ENCODE results near the gene ATP5MG. TPM values are rescaled to one million over a fixed set of nuclear protein-coding genes. Genes with fewer than 3 reads are reported as not detected.

ATP5MG gene
- total RNA-seq, 4 donors from 2014 or later: 26.6 to 70.0 (median 49.7) TPM

DNA sequence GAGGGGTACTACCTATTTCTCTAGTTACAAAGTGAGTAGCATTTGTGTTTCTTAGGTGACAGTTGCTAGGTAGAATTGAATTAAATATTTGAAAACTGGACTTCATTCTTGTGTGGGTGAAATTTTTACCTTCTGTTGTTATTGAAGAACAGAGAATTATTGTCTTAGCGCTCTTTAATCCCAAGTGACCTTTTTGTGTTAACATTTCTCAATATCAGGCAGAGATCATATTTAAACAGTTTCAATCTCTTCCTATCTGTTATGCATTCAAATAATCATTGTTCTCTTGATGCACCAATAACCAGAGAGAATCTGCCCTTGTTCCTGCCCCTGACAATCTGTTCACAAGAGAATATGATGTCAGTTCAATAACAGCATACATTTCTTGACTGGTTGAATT lies 49.0 kb downstream of the ATP5MG start:
- Histone ChIP-seq H3K27ac (no peak overlapping the region), H3K4me1 (peaks cover 11% of the 10 kb centered on the region), H3K27me3 (no peaks in the 10 kb centered on the region), H3K9me3 (no peaks in the 10 kb centered on the region), H3K36me3 (peaks cover 5% of the 10 kb centered on the region), H3K4me3 (no peak overlapping the region)
- DNase-seq (ENCODE audit: low spot score in 2 of 2): no peak
- 85% methylated on average over 1 of the region's 1 CpG for WGBS
- TF ChIP-seq POLR2A (IDR thresholded peaks at IDR 0.05) (no peak), POLR2AphosphoS5 (IDR thresholded peaks at IDR 0.05) (no peak), EP300 (IDR thresholded peaks at IDR 0.05) (no peak)
- TF ChIP-seq, protein P1, sequence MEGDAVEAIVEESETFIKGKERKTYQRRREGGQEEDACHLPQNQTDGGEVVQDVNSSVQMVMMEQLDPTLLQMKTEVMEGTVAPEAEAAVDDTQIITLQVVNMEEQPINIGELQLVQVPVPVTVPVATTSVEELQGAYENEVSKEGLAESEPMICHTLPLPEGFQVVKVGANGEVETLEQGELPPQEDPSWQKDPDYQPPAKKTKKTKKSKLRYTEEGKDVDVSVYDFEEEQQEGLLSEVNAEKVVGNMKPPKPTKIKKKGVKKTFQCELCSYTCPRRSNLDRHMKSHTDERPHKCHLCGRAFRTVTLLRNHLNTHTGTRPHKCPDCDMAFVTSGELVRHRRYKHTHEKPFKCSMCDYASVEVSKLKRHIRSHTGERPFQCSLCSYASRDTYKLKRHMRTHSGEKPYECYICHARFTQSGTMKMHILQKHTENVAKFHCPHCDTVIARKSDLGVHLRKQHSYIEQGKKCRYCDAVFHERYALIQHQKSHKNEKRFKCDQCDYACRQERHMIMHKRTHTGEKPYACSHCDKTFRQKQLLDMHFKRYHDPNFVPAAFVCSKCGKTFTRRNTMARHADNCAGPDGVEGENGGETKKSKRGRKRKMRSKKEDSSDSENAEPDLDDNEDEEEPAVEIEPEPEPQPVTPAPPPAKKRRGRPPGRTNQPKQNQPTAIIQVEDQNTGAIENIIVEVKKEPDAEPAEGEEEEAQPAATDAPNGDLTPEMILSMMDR (IDR thresholded peaks at IDR 0.05): no peak

Other genes starting within 250 kb of the ATP5MG start
- gene SCN4B, start 248.8 kb upstream of the ATP5MG start, total RNA-seq: 1 to 10 TPM; 1.5 to 1.8 (median 1.5) TPM
- under 1 TPM in 2 of 4 donors, not detected in 2; 0.08 to 0.21 TPM for gene SCN2B, start 225.0 kb upstream of the ATP5MG start, total RNA-seq
- 1 to 10 TPM in 3 of 4 donors, not detected in 1; 1.1 to 4.9 (median 2.1) TPM for gene JAML, start 176.6 kb upstream of the ATP5MG start, total RNA-seq
- 10 to 100 TPM; 23.9 to 87.2 (median 56.1) TPM for gene MPZL3, start 149.2 kb upstream of the ATP5MG start, total RNA-seq
- gene MPZL2, start 137.3 kb upstream of the ATP5MG start, total RNA-seq: 100 to 1,000 TPM in 1 of 4 donors, 10 to 100 TPM in 3; 54.5 to 111 (median 56.7) TPM
- 1 to 10 TPM in 1 of 4 donors, under 1 TPM in 2, not detected in 1; 0.55 to 3.3 (median 0.79) TPM for gene CD3E, start 96.9 kb upstream of the ATP5MG start, total RNA-seq
- gene CD3D, start 58.9 kb upstream of the ATP5MG start, total RNA-seq: 1 to 10 TPM in 2 of 4 donors, not detected in 2; 1.8 to 4.4 TPM
- gene CD3G, start 57.3 kb upstream of the ATP5MG start, total RNA-seq: 1 to 10 TPM in 1 of 4 donors, under 1 TPM in 1, not detected in 2; 0.73 to 1.2 TPM
- 10 to 100 TPM; 37.0 to 81.8 (median 50.4) TPM for gene UBE4A, start 42.0 kb upstream of the ATP5MG start, total RNA-seq
- 100 to 1,000 TPM in 1 of 4 donors, 10 to 100 TPM in 3; 61.8 to 150 (median 80.1) TPM for gene KMT2A, start 34.9 kb downstream of the ATP5MG start, total RNA-seq
- 1 to 10 TPM in 1 of 4 donors, not detected in 3; 3.0 TPM for gene TTC36, start 125.9 kb downstream of the ATP5MG start, total RNA-seq
- gene TMEM25, start 129.6 kb downstream of the ATP5MG start, total RNA-seq: 10 to 100 TPM; 24.9 to 32.1 (median 27.3) TPM
- gene IFT46, start 164.3 kb downstream of the ATP5MG start, total RNA-seq: 10 to 100 TPM; 16.3 to 25.7 (median 22.1) TPM
- 10 to 100 TPM; 70.3 to 80.7 (median 77.0) TPM for gene ARCN1, start 170.8 kb downstream of the ATP5MG start, total RNA-seq
- gene PHLDB1, start 206.0 kb downstream of the ATP5MG start, total RNA-seq: 100 to 1,000 TPM in 2 of 4 donors, 10 to 100 TPM in 2; 48.7 to 117 (median 77.3) TPM

Measured in suprapubic skin (tissue), 4 donors.